Activated B cell treated with CpG ODN at 0.5 μM for 24 hours (primary cell): ENCODE results near the gene PKP1. TPM values are rescaled to one million over a fixed set of nuclear protein-coding genes. Genes with fewer than 3 reads are reported as not detected.

Experiments used
- ATAC-seq: fragments of 200-7000 bp; cut with Tn5 transposase; one replicate; pipeline ENCODE4 v1.10.0; 2021; ENCODE audit warnings: low read depth, mild to moderate bottlenecking, moderate library complexity
- CTCF ChIA-PET: fragments of 350-600 bp; sonication (Branson Sonifier 250); formaldehyde crosslinking; loops from one replicate; lab custom pipeline; 2021; ENCODE audit warnings: antibody characterized with exemption; lab: Charles Lee
- POLR2A ChIA-PET: fragments of 350-600 bp; sonication (Branson Sonifier 250); formaldehyde crosslinking; loops from one replicate; lab custom pipeline; 2021; ENCODE audit warnings: antibody characterized with exemption; lab: Charles Lee
- DNase-seq: peaks from one replicate; pipeline ENCODE4 v3.0.0; 2022
- H3K27ac Mint-ChIP-seq: one replicate; pipeline ENCODE4 v1.8.0; 2020; ENCODE audit warnings: mixed read lengths
- H3K27me3 Mint-ChIP-seq: one replicate; pipeline ENCODE4 v1.8.0; 2021; ENCODE audit warnings: mixed read lengths
- H3K36me3 Mint-ChIP-seq: one replicate; pipeline ENCODE4 v1.8.0; 2021; ENCODE audit warnings: low read depth, mixed read lengths
- H3K4me1 Mint-ChIP-seq: one replicate; pipeline ENCODE4 v1.8.0; 2021; ENCODE audit warnings: mixed read lengths
- H3K4me3 Mint-ChIP-seq: one replicate; pipeline ENCODE4 v1.8.0; 2020; ENCODE audit warnings: mild to moderate bottlenecking, mixed read lengths
- H3K9me3 Mint-ChIP-seq: one replicate; pipeline ENCODE4 v1.8.0; 2020; ENCODE audit warnings: mixed read lengths
- intact Hi-C: fragments of 100-400 bp; cut with micrococcal nuclease; formaldehyde crosslinking; loops from one replicate; pipeline ENCODE4 v1.15.1; 2024
- total RNA-seq: library from RNA; stranded (reverse); gene quantifications from 2 replicates; pipeline ENCODE4 v1.2.3, GENCODE V29; 2022
- TF ChIP-seq, protein P1 (sequence below): fragments of 200-600 bp; IDR thresholded peaks from one replicate; pipeline ENCODE4 v1.8.0; 2022; ENCODE audit warnings: antibody characterized with exemption, mild to moderate bottlenecking

Gene PKP1
- total RNA-seq, 1 donor from 2014 or later: not detected

DNA sequence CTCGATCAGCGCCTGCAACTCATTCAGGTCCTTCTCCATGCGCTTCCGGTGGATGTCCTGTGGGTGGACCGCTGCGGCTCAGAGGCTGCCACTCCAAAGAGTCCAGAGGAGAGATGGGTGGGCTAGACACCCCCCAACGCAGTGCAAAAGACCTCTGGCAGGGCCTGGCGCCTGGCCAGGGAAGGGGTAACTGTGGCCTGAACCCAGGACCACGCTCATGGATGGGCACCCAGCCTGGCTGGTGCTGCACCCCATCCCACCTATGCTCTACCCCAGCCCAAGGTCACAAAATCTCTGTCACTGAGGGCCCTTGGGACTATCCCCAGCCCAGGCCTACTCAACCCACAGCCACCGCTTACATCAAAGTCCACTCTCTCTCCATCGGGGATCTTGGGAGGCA lies 81.9 kb downstream of the PKP1 start:
- no peak overlapping the region for H3K27ac Mint-ChIP-seq
- ChIA-PET CTCF (interaction anchor here (0.6 kb wide), 1 partner anchor 26 kb away, joined by 3 read pairs; no protein-coding TSS in a partner anchor), POLR2A (no interaction called here)
- peaks cover 20% of the 10 kb centered on the region for H3K27me3 Mint-ChIP-seq
- TF ChIP-seq, protein P1, sequence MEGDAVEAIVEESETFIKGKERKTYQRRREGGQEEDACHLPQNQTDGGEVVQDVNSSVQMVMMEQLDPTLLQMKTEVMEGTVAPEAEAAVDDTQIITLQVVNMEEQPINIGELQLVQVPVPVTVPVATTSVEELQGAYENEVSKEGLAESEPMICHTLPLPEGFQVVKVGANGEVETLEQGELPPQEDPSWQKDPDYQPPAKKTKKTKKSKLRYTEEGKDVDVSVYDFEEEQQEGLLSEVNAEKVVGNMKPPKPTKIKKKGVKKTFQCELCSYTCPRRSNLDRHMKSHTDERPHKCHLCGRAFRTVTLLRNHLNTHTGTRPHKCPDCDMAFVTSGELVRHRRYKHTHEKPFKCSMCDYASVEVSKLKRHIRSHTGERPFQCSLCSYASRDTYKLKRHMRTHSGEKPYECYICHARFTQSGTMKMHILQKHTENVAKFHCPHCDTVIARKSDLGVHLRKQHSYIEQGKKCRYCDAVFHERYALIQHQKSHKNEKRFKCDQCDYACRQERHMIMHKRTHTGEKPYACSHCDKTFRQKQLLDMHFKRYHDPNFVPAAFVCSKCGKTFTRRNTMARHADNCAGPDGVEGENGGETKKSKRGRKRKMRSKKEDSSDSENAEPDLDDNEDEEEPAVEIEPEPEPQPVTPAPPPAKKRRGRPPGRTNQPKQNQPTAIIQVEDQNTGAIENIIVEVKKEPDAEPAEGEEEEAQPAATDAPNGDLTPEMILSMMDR: no peak
- no peak overlapping the region for H3K4me3 Mint-ChIP-seq
- H3K36me3 Mint-ChIP-seq: no peaks in the 10 kb centered on the region
- no peak for ATAC-seq
- no peak for DNase-seq
- no peaks in the 10 kb centered on the region for H3K9me3 Mint-ChIP-seq
- H3K4me1 Mint-ChIP-seq: no peaks in the 10 kb centered on the region
- intact Hi-C loops: no loop called here

DNA sequence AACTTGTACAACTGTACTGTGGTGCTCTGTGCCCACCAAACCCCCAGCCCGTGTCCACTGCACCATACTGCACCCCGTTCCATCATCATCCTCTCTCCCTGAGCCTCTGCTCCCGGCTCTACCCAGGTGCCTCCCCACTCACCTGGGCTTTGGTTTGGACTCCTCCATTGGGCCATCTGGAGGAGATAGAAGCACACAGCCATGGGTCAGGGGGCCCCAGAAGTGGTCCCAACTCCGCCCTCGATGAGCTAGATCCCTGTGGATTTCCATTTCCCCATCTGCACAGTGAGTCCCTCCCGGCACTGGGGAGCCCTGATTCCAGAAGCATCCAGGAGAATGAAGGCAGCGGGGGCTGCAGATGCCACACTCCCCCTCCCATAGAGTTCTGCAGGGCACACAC lies 83.4 kb downstream of the PKP1 start:
- Mint-ChIP-seq H3K27me3 (peaks cover 22% of the 10 kb centered on the region), H3K9me3 (no peaks in the 10 kb centered on the region), H3K27ac (no peak overlapping the region), H3K36me3 (no peaks in the 10 kb centered on the region), H3K4me1 (no peaks in the 10 kb centered on the region), H3K4me3 (no peak overlapping the region)
- ChIA-PET CTCF (no interaction called here), POLR2A (no interaction called here)
- ATAC-seq: no peak
- intact Hi-C loops: no loop called here
- no peak for DNase-seq
- TF ChIP-seq, protein P1: no peak

DNA sequence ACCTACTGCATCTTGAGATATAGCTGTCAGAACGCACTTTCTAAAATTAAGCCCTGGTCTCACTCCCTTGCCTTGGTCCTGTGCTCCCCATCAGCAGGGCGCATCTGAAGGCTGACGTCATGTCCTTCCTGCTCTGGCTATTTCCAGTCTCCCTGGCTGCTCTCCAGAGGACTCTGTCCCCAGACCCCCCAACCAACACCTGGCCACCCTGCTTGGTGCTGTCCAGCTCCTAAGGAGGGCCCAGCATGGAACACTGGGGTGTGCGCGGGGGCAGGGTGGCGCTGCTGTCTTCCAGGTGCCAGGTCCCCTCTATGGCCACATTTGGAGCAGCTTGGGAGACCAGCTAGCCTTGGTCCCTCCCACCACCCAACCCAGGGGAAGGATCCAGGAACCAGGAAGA lies 85.9 kb downstream of the PKP1 start:
- intact Hi-C loops: no loop called here
- Mint-ChIP-seq H3K4me1 (no peaks in the 10 kb centered on the region), H3K9me3 (no peaks in the 10 kb centered on the region), H3K27me3 (peaks cover 12% of the 10 kb centered on the region), H3K36me3 (no peaks in the 10 kb centered on the region), H3K27ac (no peak overlapping the region), H3K4me3 (no peak overlapping the region)
- TF ChIP-seq, protein P1: no peak
- ChIA-PET POLR2A (no interaction called here), CTCF (no interaction called here)
- DNase-seq (no peak), ATAC-seq (no peak)

DNA sequence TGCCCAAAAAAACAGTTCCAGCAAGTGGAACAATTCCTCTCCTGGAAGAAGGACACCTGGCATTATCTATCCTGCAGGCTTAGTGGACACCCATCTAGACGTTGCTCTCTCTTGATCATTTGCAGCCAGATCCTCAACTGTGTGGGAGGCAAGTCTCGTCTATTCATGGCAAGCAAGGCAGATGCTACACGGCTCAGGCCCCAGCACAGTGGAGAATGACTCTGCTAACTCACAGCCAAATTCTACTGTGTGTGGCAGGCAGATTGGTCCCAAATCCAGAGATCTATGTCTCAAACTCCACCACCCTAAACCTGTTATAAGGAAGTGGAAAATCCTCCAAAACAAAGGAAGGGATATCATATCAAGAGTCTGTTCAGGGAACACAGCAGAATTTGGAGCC lies 87.2 kb downstream of the PKP1 start:
- POLR2A ChIA-PET: no interaction called here
- H3K4me3 Mint-ChIP-seq: no peak overlapping the region
- no peak for DNase-seq
- peaks cover 12% of the 10 kb centered on the region for H3K27me3 Mint-ChIP-seq
- H3K9me3 Mint-ChIP-seq: no peaks in the 10 kb centered on the region
- no peaks in the 10 kb centered on the region for H3K4me1 Mint-ChIP-seq
- H3K36me3 Mint-ChIP-seq: no peaks in the 10 kb centered on the region
- CTCF ChIA-PET: no interaction called here
- TF ChIP-seq, protein P1: no peak
- H3K27ac Mint-ChIP-seq: no peak overlapping the region
- intact Hi-C loops: no loop called here
- no peak for ATAC-seq

DNA sequence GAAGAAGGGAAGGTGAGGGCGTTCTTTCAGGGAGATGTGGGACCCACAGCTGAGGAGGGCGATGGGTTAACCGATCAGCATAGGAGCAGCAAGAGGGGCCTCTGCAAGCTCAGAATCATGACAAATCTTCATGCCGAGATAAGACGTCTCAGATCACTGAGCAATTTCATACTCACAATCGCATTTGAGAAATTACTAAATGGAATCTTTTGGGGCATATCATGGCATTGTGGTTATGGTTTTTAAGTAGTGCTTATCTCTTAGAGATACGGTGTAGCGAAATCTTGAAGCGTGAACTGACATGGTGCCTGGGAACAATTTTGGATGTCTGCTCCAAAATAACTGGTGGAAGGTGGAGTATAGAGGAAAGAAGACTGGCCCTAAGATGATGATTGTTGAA lies 88.0 kb downstream of the PKP1 start:
- no peaks in the 10 kb centered on the region for H3K9me3 Mint-ChIP-seq
- ChIA-PET POLR2A (no interaction called here), CTCF (no interaction called here)
- no peaks in the 10 kb centered on the region for H3K36me3 Mint-ChIP-seq
- H3K4me3 Mint-ChIP-seq: no peak overlapping the region
- no peak overlapping the region for H3K27ac Mint-ChIP-seq
- H3K27me3 Mint-ChIP-seq: peaks cover 16% of the 10 kb centered on the region
- DNase-seq (no peak), ATAC-seq (no peak)
- intact Hi-C loops: no loop called here
- TF ChIP-seq, protein P1: no peak
- no peaks in the 10 kb centered on the region for H3K4me1 Mint-ChIP-seq
